Skin of body (tissue), 2 donors: Measurements from ENCODE around the gene TNS1. TPM values are rescaled to one million over a fixed set of nuclear protein-coding genes. Genes with fewer than 3 reads are reported as not detected.
A peak's percentile ranks its signal among the peaks of the same experiment; 100 is the strongest.

Experiments used
- DNase-seq: peaks from one replicate; lab custom pipeline; 2025; lab: John Stamatoyannopoulos, UW
- total RNA-seq: library from RNA; depleted of rRNA; stranded (reverse); fragments of >200 nt; gene quantifications from one replicate; pipeline ENCODE4 v1.2.3, GENCODE V29; 2014

TNS1 gene
- total RNA-seq, 1 donor from 2014 or later = 92.3 TPM

DNA sequence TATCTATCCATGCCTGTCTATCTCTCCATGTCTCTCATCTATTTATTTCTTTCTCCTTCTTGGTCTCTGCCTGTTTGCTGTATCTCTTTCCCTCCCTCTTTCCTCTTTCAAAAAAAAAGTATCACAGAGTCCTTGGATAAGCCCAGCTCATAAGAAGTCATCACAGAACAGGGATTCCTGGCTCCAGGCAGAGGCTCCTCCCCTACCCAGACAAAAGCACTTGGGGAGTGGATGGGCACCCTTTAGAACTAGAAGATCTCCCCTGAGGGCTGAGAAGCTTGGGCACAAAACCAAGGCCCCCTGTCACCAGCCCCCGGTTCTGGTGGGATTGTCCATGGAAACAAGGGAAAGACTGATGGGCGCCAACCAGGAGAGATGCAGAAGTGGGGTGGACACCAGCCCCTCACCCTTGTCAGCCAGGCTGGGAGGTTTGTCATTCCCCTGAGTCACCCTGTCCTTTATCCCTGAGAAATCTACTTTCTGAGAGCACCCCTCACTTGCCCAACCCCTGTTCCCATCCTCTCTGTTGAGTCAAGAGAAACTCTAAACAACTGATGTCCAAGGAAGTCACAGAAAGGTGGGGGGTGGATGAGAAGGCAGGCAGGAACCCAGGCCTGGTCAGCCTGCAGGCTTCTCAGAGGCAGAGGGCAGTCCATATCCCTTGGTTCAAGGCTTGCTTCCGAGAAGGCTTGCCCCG lies 127.1 kb downstream of the TNS1 start:
- no peak for DNase-seq

DNA sequence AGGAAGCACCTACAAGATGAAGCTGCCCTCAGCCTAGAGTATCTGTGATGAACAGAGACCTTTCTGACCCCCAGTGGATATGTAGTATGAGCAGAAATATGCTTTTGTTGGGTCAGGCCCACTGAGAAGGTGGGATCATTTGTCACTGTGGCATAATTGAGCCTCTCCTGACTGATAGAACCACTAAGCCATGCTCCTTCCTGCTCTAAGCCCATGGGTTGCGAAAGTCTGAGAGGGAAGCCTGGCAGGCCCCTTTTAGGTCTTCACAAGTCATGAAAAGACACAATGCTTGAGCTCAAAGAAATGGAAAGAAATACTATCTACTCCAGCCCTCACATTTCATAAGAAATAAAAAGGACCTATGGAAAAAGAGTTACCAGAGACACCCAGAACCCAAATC lies 127.7 kb downstream of the TNS1 start:
- no peak for DNase-seq

DNA sequence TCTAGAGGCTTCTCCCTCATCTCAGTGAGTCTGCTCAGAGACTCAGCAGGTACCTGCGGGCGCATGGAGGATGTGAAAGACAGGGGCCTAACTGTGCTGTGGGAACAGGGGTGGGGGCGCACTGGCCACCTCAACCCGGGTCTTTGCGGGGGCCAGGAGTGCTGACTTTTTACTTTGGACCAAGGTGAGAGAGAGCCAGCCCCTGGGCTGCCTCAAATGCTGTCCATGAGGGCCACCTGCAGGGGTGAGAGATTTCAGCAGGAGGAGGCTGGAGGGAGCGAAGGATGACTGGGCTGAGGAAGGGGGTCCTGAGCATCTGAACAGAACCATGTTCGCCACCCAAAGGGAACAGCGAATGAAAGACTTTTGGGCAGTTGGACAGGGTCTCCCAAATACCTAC lies 129.4 kb downstream of the TNS1 start:
- DNase-seq = no peak

DNA sequence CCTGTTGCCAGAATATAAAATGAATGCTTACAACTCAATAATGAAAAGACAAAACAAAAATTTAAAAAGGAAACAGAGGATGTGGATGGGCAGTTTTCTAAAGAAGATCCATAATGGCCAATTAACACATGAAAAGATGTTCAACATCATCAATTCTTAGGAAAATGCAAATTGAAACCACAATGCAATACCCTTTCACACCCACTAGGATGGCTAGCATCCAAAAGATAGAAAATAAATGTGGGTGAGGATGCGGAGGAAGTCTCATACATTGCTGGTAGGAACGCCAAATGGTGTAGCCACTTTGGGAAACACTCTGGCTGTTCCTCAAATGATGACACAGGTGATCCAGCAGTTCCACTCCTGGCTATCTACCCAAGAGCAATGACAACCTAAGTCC lies 130.5 kb downstream of the TNS1 start:
- DNase-seq = no peak

DNA sequence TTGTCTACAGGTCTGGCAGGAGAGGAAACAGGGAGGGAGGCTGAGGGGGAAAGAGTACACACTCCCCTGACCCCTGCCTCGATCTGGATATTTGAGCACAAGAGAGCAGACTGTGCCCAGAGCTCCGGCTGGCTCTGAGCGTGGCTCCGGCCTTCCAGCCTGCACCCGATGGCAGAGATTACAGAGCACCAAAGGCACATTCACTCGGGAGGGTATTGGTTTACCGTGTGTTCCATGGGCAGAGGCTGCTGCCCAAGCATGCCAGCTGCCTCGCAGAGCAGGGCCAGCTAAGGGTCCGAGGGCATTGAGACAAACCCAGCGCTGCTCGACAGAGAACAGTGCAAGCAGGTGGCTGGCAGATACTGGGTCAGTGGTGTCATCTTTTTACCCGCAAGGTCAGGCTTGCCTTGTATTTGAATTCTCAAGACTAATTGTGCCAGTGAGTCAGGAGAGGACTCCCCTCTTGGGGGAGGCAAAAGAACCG lies 132.2 kb downstream of the TNS1 start:
- no peak for DNase-seq

DNA sequence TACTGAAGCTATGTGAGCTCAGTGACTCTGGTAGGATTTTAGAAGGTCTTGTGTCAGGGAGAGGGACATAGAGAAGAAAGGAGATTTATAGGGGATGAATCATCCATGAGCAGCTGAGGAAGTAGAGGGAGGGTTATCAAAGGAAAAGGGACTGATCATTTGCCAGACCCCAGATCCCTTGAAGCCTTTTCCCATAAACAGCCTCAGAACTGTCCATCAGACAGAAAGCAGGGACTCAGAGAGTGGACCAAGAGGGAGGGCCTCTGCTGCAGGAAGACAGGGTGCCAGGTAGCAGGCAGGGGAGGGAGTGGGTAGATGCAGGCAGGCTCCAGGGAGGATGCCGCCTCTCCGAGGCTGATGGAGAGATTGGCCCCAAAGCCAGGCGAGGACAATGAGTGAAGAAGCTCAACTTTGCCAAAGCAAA lies 133.9 kb downstream of the TNS1 start:
- peak; percentile 20 for DNase-seq

DNA sequence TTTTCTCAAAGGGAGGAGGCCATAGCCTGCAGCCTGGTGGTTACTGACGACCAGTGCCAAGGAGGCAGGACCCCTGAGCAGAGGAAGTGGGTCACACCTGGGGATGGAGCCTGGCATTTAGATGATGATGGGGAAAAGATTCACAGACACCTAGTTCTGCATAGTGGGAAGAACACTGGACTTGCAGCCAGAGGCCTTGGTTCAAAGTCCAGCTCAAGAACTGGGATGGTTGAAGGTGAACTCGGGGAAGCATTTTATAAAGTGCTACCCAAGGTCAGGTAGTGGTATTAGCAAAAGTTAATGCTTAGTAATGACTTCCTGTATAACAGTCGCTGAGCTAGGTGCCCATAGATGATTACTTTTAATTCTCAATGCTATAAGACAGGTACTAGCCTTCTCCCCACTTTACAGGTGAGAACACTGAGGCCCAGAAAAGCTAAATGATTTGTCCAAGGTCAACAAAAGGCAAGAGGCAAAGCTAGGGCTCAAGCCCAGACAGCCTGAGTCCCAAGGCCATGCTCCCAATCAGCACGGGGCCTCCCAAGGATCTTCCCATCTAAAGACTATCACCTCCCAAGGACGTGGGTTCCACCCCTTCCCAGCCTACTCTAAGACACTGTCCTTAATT lies 134.4 kb downstream of the TNS1 start:
- no peak for DNase-seq

DNA sequence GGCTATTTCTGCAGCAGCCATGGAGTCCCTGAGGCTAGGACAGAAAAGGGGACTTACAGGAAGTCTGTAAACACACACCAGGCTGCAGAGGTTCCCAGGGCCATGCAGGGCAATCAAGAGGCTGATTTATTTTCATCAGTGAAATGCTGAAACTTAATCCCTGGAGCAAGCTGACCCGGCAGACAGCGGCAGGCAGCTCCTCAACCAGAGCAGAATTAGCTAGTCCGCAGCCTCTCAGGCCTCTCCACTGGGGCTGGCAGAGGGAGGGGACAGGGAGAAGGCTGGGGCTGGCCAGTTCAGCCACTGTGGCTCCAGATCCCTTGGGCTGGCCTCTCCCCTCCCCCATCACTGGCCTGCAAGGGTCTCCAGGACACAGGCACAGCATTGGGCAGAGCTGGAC lies 136.3 kb downstream of the TNS1 start:
- no peak for DNase-seq

DNA sequence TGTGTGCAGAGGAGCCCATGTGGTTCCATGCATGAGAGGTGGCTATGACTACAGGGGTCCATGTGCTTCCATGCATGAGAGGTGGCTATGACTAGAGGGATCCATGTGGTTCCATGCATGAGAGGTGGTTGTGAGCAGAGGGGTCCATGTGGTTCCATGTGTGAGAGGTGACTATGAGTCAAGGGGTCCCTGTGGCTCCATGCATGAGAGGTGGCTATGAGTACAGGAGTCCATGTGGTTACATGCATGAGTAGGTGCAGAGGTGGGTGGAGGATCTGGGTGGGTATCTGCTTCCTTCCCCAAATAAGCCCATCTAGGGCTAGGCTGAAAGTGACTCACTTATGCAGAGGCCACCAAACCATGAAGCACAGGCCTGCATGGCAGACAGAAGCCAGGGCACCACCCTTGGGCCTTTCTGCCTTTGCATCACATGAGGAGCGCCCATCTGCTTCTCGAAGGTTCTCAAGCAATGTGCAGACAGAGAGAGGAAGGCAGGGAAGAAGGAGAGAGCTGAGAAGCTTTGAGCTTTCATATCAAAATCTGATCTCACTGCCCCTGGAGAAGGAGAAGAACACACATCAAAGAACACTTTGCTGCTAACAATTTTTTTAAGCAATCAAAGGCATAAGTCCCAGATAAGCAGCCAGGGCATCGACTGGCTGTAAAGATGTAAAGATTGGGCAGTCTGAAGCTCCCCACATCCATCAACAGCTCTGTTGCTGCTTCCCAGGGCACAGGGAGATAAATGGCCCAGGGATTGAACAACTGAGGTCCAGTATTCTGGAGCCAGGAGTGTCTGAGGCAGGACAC lies 137.6 kb downstream of the TNS1 start:
- DNase-seq = no peak

DNA sequence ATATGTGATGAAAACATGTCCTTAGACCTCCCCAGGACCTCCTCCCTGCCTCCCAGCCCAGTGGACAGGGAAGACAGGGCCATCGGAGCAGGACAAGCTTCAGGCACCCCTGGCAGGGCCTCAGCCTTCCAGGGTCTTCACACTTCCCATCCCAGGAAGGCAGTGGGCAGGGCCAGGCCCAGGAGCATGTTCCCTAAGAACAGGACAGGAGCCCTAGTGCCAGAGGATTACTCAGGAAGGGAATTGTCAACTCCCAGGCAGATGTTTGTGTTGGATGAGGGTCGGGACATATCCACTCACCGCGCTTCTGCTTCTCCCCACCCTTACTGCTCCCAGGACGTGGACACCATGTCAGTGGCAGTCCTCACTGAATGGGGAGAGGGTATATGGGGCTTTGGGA lies 138.9 kb downstream of the TNS1 start:
- no peak for DNase-seq

DNA sequence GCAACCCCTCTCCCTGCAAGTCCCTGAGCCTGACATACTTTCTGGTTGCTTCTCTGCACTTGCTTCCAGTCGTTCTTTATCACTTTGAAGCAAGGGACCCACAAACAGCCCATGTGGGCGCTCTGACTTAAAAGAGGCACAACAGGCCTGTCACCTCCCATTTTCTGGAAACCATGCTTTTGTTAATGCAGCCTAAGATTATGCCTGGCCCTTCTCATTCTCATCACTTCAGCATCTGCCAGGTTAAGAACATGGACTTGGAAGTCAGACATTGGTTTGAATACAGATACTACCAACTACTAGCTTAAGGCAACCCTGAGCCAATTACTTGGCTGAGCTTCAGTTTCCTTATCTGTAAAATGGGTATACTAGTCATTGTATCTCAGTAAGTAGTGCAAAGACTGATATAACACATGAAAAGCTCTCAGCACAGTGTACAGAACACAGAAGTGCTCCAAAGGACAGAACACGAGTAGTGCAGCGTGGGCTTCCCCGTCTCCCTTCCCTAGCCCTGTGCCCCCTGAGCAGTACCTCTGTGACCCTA lies 141.4 kb downstream of the TNS1 start:
- no peak for DNase-seq

DNA sequence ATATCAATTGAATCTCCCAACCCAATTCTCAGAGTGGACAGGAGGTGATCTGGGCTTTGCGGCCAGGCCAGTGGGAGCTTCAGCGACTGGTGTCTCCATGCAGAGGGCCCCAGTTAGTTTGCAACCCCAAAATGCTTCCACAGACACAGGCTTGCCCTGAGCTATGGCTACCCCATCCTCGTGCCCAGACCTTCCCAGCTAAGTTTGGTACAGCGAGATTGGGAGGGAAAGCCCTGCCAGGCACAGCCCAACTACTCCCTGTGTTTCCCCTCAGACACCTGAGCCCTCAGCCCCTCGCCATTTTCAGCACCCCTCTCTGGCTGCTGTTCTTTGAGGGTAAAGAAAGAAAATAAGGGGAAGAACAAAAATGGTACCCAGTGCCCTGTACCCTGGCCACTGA lies 142.9 kb downstream of the TNS1 start:
- no peak for DNase-seq

DNA sequence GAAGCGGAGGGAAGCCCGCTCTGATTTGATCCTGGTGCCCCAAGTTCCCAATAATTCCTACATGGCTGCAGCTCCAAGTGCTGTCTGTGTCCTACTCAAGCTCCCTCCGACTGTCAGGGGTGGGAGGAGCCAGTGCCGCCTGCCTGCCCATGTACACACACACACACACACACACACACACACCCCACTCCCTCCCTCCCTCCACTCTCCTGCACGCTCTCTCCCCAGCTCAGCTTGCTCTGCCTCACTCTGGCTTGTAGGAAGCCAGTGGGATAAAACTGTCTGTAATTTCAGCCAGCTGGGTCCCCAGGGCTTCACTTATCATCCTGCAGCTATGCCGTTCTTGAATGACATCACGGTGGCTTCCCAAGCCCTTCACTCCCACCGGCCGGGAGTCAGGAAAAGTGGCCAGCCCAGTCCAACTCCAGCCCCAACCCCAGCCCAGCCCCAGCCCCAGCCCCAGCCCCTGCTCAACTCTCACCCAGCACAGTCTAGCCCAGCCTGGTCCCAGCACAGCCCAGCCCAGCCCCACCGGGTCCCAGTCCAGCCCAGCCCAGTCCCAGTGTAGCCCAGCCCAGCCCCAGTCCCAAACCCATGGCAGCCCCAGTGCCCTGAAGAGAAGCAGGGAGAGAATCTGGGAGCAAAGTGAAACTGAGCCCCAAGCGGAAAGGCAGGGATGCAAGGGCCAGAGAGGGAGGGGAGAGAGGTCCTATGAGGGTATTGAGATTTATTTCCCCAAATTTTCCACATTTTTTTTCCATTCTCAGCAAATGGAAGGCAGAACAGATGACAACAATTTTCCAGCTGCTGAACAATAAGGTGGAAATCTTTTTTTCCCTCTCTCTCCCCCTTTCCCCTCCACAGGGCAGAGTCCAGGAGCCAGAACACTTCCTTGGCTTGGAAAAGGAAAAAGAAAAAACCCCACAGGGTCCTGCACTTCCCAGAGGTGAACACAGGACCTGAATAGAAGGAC lies 144.0 kb downstream of the TNS1 start:
- peak; percentile 98 for DNase-seq

DNA sequence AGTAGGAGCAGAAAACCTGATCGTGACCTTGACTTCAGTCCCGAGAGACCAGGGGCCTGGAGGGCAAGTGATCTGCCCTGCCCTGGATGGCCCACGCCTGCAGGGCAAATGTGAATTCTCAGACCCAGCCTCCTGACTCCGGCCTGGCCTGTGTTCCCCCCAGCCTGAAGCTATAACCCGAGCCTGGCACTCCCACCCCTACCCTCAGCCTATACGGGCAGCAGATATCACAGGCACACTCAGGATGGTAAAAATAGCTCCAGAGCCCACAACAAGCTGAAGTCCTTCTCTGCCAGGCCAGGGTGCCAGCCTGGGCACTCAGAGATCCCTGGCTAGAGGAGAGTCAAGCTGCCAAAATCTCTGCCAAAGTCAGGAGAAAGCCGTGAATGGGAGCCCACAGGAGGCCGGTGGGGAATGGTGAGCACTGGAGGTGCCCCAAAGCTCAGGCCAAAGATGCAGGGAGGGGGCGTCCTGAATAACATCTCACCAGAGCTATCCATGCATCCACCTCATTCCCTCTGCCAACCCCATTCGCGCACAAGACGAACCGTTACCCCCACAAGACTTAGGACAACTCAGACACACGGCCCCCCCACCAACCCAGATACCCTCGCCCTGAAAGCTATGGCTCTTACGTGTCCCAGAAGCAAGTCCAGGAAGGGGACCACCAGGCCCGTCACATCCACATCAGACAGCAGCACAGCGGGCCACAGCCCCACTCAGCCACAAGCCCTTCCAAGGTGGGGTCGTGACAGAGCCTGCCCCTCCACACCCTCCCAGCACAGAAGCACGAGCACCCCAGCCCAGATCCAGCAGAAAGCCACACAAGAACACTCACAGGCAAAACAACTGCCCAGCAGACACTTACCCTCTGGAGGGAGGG lies 144.9 kb downstream of the TNS1 start:
- no peak for DNase-seq

DNA sequence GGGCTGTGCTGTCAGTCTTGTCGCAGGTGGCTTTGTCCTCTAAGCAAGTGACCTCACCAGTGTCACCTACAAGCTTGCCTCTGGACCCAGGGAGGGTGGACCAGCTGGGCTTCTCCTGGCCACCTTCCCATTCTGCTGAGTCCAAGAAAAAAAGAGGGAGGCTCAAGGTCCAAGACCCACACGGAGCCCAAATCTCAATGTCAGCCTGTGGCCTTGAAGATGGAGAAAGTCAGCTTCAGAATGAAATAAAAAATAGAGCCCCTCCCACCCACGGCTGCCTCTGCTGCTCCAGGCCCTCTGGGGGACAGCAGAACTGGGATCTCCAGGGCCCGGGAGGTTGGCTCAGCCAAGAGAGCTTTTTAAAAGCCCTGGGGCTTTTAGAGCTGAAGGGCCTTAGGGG lies 145.9 kb downstream of the TNS1 start:
- no peak for DNase-seq

DNA sequence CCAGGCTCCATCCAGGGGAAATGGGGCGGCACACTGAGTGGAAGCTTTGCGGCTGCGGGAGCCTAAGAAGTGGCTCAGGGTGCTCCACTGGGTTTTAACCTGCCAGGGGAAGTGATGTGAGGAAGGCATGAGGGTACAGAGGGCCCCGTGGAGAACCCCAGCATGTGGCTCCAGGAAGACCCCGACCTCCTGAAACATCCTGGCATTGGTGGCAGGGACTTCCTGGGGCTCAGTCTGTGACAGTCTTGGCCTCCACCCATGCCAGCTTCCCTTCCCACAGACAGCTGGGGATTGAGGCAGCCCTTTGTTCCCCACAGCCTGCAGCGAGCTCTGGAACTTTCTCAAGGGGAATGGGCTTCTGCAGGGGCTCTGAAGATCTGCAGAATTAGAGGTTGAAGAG lies 146.6 kb downstream of the TNS1 start:
- DNase-seq = no peak

DNA sequence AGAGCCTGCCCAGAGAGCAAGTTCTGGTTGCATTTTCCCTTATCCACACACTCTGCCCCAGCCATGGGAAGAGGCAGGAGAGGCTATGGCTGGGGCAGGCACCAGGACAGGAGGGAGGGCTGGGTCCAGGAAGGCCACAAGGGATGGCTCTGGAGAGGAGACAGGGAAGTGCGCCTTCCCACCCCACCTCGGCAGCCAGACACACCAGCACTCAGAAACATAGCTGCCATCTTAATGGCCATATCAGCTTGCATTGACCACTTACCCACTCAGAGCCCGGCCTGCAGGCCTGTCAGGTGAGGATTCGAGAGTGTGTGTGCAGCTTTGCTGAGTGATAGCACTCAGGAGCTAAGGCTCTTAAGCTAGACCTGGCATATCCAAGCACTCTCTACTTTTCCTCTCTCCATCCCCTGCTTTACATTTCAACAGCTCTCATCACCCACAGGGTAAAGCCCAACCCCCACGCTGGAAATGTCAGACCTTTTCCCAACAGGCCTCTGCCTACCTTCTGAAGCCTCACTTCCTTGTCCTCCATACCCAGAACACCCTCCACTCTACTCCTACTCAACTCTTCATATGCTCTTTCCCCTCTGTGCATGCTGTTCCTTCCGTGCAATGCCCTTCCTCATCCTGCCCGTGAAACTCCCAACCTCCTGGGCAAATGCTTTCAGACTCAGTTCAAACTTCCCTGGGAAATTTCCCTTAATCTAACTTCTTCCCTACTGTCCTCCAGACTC lies 147.9 kb downstream of the TNS1 start:
- DNase-seq = no peak

DNA sequence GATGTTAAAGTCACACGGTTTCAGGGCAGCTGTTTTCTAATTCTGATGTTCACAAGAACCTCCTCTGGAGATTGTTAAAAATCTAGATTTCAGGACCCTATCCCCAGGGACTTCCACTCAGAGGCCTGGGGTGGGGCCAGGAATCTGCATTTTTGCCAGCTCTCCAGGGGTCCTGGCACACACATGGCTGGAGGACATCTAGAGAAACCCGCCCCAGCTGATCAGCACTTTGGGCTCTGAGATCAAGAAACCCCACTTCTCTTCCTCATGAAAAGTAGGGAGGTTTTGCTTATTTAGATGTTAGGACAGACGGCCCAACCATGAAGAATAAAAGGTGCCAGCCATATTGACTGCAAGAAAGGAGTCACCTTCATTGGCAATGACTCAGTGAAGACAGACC lies 148.8 kb downstream of the TNS1 start:
- DNase-seq = no peak

DNA sequence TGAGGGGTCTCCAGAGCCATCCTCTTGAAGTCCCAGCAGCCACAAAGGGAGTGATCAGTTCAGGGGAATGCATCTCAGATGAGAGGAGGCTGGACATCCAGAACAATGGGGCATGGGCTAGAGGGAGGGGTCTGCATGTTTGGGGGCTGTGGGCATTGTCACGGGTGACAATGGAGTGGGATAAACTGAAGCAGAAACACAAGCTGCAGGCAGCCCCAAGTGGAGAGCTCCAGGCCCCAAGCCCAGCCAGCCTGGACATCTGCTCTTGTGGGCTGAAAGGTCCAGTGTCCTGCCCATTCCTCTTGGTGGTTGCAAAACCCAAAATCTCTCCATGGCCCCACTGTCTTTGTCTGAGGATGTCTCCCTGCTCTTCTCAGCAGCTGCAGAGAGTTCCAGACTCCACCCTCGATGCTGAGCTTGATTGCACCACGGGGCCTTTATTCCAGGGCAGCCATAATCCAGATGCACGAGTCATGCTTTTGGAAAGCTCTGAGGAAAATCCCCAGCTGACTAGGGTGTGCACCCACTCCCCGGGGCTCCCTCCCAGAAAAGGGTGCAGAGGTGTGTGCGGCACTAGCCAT lies 149.4 kb downstream of the TNS1 start:
- DNase-seq = peak; percentile 70
